Type B pancreatic cell (in vitro differentiated cells): ENCODE measurements around the gene GGCT. TPM values are rescaled to one million over a fixed set of nuclear protein-coding genes. Genes with fewer than 3 reads are reported as not detected.
"Not testable (repeated sequence)": the region's sequence is repeated elsewhere in the genome, so short reads cannot be mapped to it uniquely, and the experiment has no call there.

Experiments
- DNase-seq: peaks from one replicate; pipeline ENCODE4 v3.0.0; 2021; ENCODE audit warnings: mixed read lengths; ENCODE audit not compliant: unreplicated experiment; ENCODE audit errors: extremely low spot score
- H3K27ac Mint-ChIP-seq: 2 replicates; pipeline ENCODE4 v1.8.0; 2021; ENCODE audit warnings: mild to moderate bottlenecking, mixed read lengths
- H3K27me3 Mint-ChIP-seq: 2 replicates; pipeline ENCODE4 v1.8.0; 2021; ENCODE audit warnings: mixed read lengths
- H3K36me3 Mint-ChIP-seq: 2 replicates; pipeline ENCODE4 v1.8.0; 2021; ENCODE audit warnings: mixed read lengths
- H3K4me1 Mint-ChIP-seq: one replicate; pipeline ENCODE4 v1.8.0; 2021; ENCODE audit warnings: mixed read lengths; ENCODE audit not compliant: unreplicated experiment
- H3K4me3 Mint-ChIP-seq: 2 replicates; pipeline ENCODE4 v1.8.0; 2021; ENCODE audit warnings: mild to moderate bottlenecking, mixed read lengths
- H3K9me3 Mint-ChIP-seq: 2 replicates; pipeline ENCODE4 v1.8.0; 2021; ENCODE audit warnings: mixed read lengths
- CTCF ChIP-seq: fragments of 200-600 bp; sonication (generic); conservative IDR thresholded peaks from 2 replicates; pipeline ENCODE4 v1.5.0; 2021; ENCODE audit warnings: antibody characterized with exemption, mild to moderate bottlenecking
- total RNA-seq: library from RNA; stranded (reverse); gene quantifications from 2 replicates; pipeline ENCODE4 v1.2.1, GENCODE V29; 2021; ENCODE audit warnings: low replicate concordance

GGCT gene
- total RNA-seq, 1 donor from 2014 or later = 72.6 TPM

GRCh38 chr7:30531286-30531685 is 26.7 kb upstream of the GGCT start:
- TF ChIP-seq CTCF = no peak
- no peaks in the 10 kb centered on the region for H3K4me1 Mint-ChIP-seq
- H3K9me3 Mint-ChIP-seq = no peaks in the 10 kb centered on the region
- H3K36me3 Mint-ChIP-seq = no peaks in the 10 kb centered on the region
- no peak overlapping the region for H3K27ac Mint-ChIP-seq
- no peak overlapping the region for H3K4me3 Mint-ChIP-seq
- DNase-seq = no peak
- peaks cover 3% of the 10 kb centered on the region for H3K27me3 Mint-ChIP-seq

- Mint-ChIP-seq H3K36me3 (no peaks in the 10 kb centered on the region), H3K27me3 (peaks cover 3% of the 10 kb centered on the region), H3K27ac (no peak overlapping the region), H3K9me3 (no peaks in the 10 kb centered on the region), H3K4me3 (no peak overlapping the region), H3K4me1 (no peaks in the 10 kb centered on the region)
- no peak for DNase-seq
- no peak for TF ChIP-seq CTCF
Measured at GRCh38 chr7:30530373-30530772, 25.7 kb upstream of the GGCT start.

GRCh38 chr7:30528779-30529178 is 24.1 kb upstream of the GGCT start:
- Mint-ChIP-seq H3K27me3 (peaks cover 3% of the 10 kb centered on the region), H3K27ac (no peak overlapping the region), H3K9me3 (no peaks in the 10 kb centered on the region), H3K36me3 (no peaks in the 10 kb centered on the region), H3K4me3 (no peak overlapping the region), H3K4me1 (no peaks in the 10 kb centered on the region)
- no peak for TF ChIP-seq CTCF
- DNase-seq = no peak

- H3K4me1 Mint-ChIP-seq, H3K36me3 Mint-ChIP-seq, DNase-seq, H3K27me3 Mint-ChIP-seq, H3K27ac Mint-ChIP-seq, H3K4me3 Mint-ChIP-seq, H3K9me3 Mint-ChIP-seq: not testable (repeated sequence)
Measured at GRCh38 chr7:30527297-30527696, 22.7 kb upstream of the GGCT start.

GRCh38 chr7:30526163-30526562 is 21.5 kb upstream of the GGCT start:
- Mint-ChIP-seq H3K27ac (no peak overlapping the region), H3K36me3 (no peaks in the 10 kb centered on the region), H3K4me1 (no peaks in the 10 kb centered on the region), H3K9me3 (no peaks in the 10 kb centered on the region), H3K4me3 (no peak overlapping the region), H3K27me3 (peaks cover 3% of the 10 kb centered on the region)
- DNase-seq = no peak
- no peak for TF ChIP-seq CTCF

GRCh38 chr7:30525429-30525828 is 20.8 kb upstream of the GGCT start:
- H3K36me3 Mint-ChIP-seq = no peaks in the 10 kb centered on the region
- TF ChIP-seq CTCF = no peak
- H3K27ac Mint-ChIP-seq = no peak overlapping the region
- H3K4me3 Mint-ChIP-seq = no peak overlapping the region
- H3K9me3 Mint-ChIP-seq = no peaks in the 10 kb centered on the region
- H3K27me3 Mint-ChIP-seq = peaks cover 3% of the 10 kb centered on the region
- H3K4me1 Mint-ChIP-seq = no peaks in the 10 kb centered on the region
- no peak for DNase-seq
